Gastroesophageal sphincter (tissue), 4 donors: ENCODE results near the gene SLMAP. TPM values are rescaled to one million over a fixed set of nuclear protein-coding genes. Genes with fewer than 3 reads are reported as not detected.

Experiments
- ATAC-seq: fragments of 150-250 bp; one replicate; pipeline ENCODE4 v1.9.1; 2016; ENCODE audit warnings: mild to moderate bottlenecking, moderate library complexity
- H3K27ac ChIP-seq, 4 donors: fragments of 200-600 bp; sonication (generic) in 3 of 4; 1 replicate in 3 of 4; 2 replicates in 1 of 4; pipeline ENCODE4 v1.5.1; 2016 to 2019
- H3K27me3 ChIP-seq: fragments of 200-600 bp; sonication (generic); one replicate; pipeline ENCODE4 v1.5.1; 2019
- H3K36me3 ChIP-seq, 2 donors: fragments of 200-600 bp; sonication (generic); one replicate each; pipeline ENCODE4 v1.5.1; 2019; ENCODE audit warnings: control low read depth in 1 of 2
- H3K4me1 ChIP-seq, 3 donors: fragments of 200-600 bp; sonication (generic); 1 replicate in 2 of 3; 2 replicates in 1 of 3; pipeline ENCODE4 v1.5.1; 2016 to 2019; ENCODE audit warnings: control low read depth in 2 of 3
- H3K4me3 ChIP-seq, 2 donors: fragments of 200-600 bp; sonication (generic); one replicate each; pipeline ENCODE4 v1.5.1; 2019; ENCODE audit warnings: mild to moderate bottlenecking in 1 of 2, moderate library complexity in 1 of 2
- H3K9me3 ChIP-seq, 3 donors: fragments of 200-600 bp; sonication (generic); one replicate each; pipeline ENCODE4 v1.5.1; 2017 to 2019; ENCODE audit warnings: control low read depth in 2 of 3
- CTCF ChIP-seq, 4 experiments: fragments of 200-600 bp in 2 of 4; fragments of 450-650 bp in 2 of 4; sonication (generic) in 1 of 4; IDR thresholded peaks; one replicate each; pipeline ENCODE4 v1.5.1; 2017 to 2019; ENCODE audit warnings: antibody characterized with exemption in 4 of 4, mild to moderate bottlenecking in 2 of 4, moderate library complexity in 2 of 4
- EP300 ChIP-seq: sonication (generic); formaldehyde crosslinking; IDR thresholded peaks from one replicate; pipeline ENCODE4 v1.6.1; 2017; ENCODE audit warnings: antibody characterized with exemption, mild to moderate bottlenecking
- POLR2A ChIP-seq, 2 donors: fragments of 450-650 bp; IDR thresholded peaks; one replicate each; pipeline ENCODE4 v1.6.1; 2017; ENCODE audit warnings: antibody characterized with exemption in 2 of 2, mild to moderate bottlenecking in 2 of 2, moderate library complexity in 1 of 2
- POLR2AphosphoS5 ChIP-seq: sonication (generic); formaldehyde crosslinking; IDR thresholded peaks from one replicate; pipeline ENCODE4 v1.6.1; 2017; ENCODE audit warnings: antibody characterized with exemption
- WGBS, 2 donors: methylation state at CpG; one replicate each; pipeline ENCODE4 v1.1.5; 2018; ENCODE audit warnings: low coverage in 1 of 2; 5-methylcytosine and 5-hydroxymethylcytosine counted together
- total RNA-seq, 4 donors: library from RNA; depleted of rRNA; stranded (reverse); fragments of >200 nt; gene quantifications; one replicate each; pipeline ENCODE4 v1.1.0, GENCODE V29; 2016

The SLMAP gene
- total RNA-seq, 4 donors from 2014 or later = 462 to 594 (median 531) TPM

GRCh38 chr3:57896691-57897090, 140.6 kb downstream of the SLMAP start:
- Histone ChIP-seq H3K9me3 (no peaks in the 10 kb centered on the region), H3K4me3 (peak overlapping the region; percentile 15 to 33), H3K36me3 (peaks cover 0 to 37% of the 10 kb centered on the region in 2 donors), H3K27me3 (no peaks in the 10 kb centered on the region), H3K4me1 (peaks cover 0 to 80% (median 3%) of the 10 kb centered on the region in 3 donors), H3K27ac (peak overlapping the region; percentile 74 to 100 (median 89))
- no peak for ATAC-seq
- TF ChIP-seq POLR2A (IDR thresholded peaks at IDR 0.05) (no peak), EP300 (no peak), CTCF (IDR thresholded peaks at IDR 0.05) (no peak), POLR2AphosphoS5 (no peak)
- WGBS, 2 donors = 13 to 33% methylated on average over 4 of the region's 4 CpGs

- TF ChIP-seq POLR2A (IDR thresholded peaks at IDR 0.05) (no peak), CTCF (IDR thresholded peaks at IDR 0.05) (no peak), EP300 (no peak), POLR2AphosphoS5 (no peak)
These were observed 144.7 kb downstream of the SLMAP start for GRCh38 chr3:57900786-57901185.

GRCh38 chr3:57903124-57903890, 147.2 kb downstream of the SLMAP start:
- ATAC-seq = no peak
- Histone ChIP-seq H3K27me3 (no peaks in the 10 kb centered on the region), H3K9me3 (no peaks in the 10 kb centered on the region), H3K36me3 (peaks cover 0 to 69% of the 10 kb centered on the region in 2 donors), H3K27ac (peak overlapping the region in 3 of 4 donors; percentile 13 to 30 (median 24)), H3K4me3 (no peak overlapping the region), H3K4me1 (peaks cover 0 to 75% (median 6%) of the 10 kb centered on the region in 3 donors)
- 26 to 44% methylated on average over 3 of the region's 3 CpGs for WGBS, 2 donors
- TF ChIP-seq POLR2AphosphoS5 (peak; percentile 17), POLR2A (IDR thresholded peaks at IDR 0.05) (no peak)

More at GRCh38 chr3:57900786-57901185, 144.7 kb downstream of the SLMAP start:
- Histone ChIP-seq H3K4me1 (peaks cover 0 to 87% (median 6%) of the 10 kb centered on the region in 3 donors), H3K9me3 (no peaks in the 10 kb centered on the region), H3K27ac (peak overlapping the region; percentile 8 to 90 (median 50)), H3K27me3 (no peaks in the 10 kb centered on the region), H3K4me3 (peak overlapping the region in 1 of 2 donors; percentile 7), H3K36me3 (peaks cover 0 to 72% of the 10 kb centered on the region in 2 donors)
- ATAC-seq = no peak
- WGBS, 2 donors = 67% methylated on average over 2 of the region's 2 CpGs

DNA sequence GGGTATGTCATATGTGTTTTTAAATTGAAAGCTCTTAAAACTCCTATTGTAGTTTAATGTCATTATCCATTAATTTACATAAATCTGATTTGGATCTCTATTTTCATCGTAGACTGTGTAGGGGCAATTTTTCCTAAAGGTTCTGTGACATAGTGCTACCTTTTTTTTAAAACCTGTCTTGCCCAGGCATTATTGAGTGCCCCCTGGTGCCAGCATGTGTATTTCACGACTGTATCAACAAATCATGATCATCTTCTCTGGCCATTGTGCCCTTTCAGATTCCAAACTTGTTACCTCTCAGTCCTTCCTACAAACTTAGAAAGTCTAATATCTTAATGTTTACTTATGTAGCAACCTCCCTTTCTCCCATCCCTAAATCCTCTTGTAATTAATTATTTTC, 154.9 kb downstream of the SLMAP start:
- H3K27me3 ChIP-seq = no peaks in the 10 kb centered on the region
- H3K36me3 ChIP-seq = peaks cover 6 to 58% of the 10 kb centered on the region in 2 donors
- 40 to 53% methylated on average over 2 of the region's 2 CpGs for WGBS, 2 donors
- peak overlapping the region in 3 of 4 donors; percentile 54 to 75 (median 72) for H3K27ac ChIP-seq
- ATAC-seq = no peak
- H3K4me1 ChIP-seq = peaks cover 0 to 84% (median 0%) of the 10 kb centered on the region in 3 donors
- TF ChIP-seq EP300 (no peak), CTCF (IDR thresholded peaks at IDR 0.05) (peak in 3 of 4 experiments; percentile 19 to 41 (median 26))
- no peak overlapping the region for H3K4me3 ChIP-seq
- H3K9me3 ChIP-seq = no peaks in the 10 kb centered on the region

DNA sequence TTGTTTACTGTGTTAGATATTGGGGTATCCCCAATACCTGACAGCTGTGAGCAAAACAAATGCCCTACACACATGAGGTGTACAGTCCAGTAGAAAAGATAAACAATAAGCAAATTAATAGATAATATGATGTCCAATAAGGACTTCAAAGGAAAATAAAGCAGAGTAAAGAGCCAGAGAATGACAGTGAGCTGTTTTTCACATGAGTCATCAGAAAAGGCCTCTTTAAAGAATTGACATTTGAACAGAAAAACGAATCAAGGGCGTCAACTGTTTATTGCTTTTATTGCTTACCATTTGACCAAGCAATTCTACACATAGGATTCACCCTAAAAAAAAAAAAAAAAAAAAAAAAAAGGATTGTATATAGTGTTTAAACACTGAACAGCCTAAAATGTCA, 155.5 kb downstream of the SLMAP start:
- H3K27ac ChIP-seq = peak overlapping the region; percentile 21 to 75 (median 66)
- peaks cover 6 to 64% of the 10 kb centered on the region in 2 donors for H3K36me3 ChIP-seq
- no peak for ATAC-seq
- peaks cover 0 to 85% (median 0%) of the 10 kb centered on the region in 3 donors for H3K4me1 ChIP-seq
- H3K9me3 ChIP-seq = no peaks in the 10 kb centered on the region
- WGBS, 2 donors = 21 to 61% methylated on average over 2 of the region's 2 CpGs
- no peak overlapping the region for H3K4me3 ChIP-seq
- H3K27me3 ChIP-seq = no peaks in the 10 kb centered on the region
- TF ChIP-seq POLR2AphosphoS5 (no peak), POLR2A (IDR thresholded peaks at IDR 0.05) (no peak), CTCF (IDR thresholded peaks at IDR 0.05) (no peak), EP300 (no peak)
